ENCODE data around the gene ME3.
A peak's percentile ranks its signal among the peaks of the same experiment; 100 is the strongest.

ME3 gene

GRCh38 chr11:86577644-86578636, 94.5 kb downstream of the ME3 start:
- no peak for TF ChIP-seq CTCF (IDR thresholded peaks at IDR 0.05)

GRCh38 chr11:86576946-86577624, 95.3 kb downstream of the ME3 start:
- no peak for TF ChIP-seq CTCF (IDR thresholded peaks at IDR 0.05)

- no peak for TF ChIP-seq CTCF (IDR thresholded peaks at IDR 0.05)
Measured at GRCh38 chr11:86575927-86576326, 96.5 kb downstream of the ME3 start.

- no peak for TF ChIP-seq CTCF (IDR thresholded peaks at IDR 0.05)
Measured at GRCh38 chr11:86575208-86575855, 97.1 kb downstream of the ME3 start.

GRCh38 chr11:86574493-86575207, 97.8 kb downstream of the ME3 start:
- TF ChIP-seq CTCF (IDR thresholded peaks at IDR 0.05) = no peak

- peak; percentile 34; the same call in 1 of the 2 replicates for TF ChIP-seq CTCF (IDR thresholded peaks at IDR 0.05)
Measured at GRCh38 chr11:86571273-86571948, 101.0 kb downstream of the ME3 start.

All from LNCAP (cell line).